OCI-LY1 (cell line): Measurements from ENCODE around the gene ZFAND2B.
A peak's percentile ranks its signal among the peaks of the same experiment; 100 is the strongest.

Source experiments
- H2AFZ ChIP-seq: fragments of 200-600 bp; sonication (generic), shearing (Covaris generic); 2 replicates; pipeline ENCODE4 v1.6.0; 2014; ENCODE audit warnings: antibody characterized with exemption, mild to moderate bottlenecking, low read length
- H3F3A ChIP-seq: fragments of 200-600 bp; sonication (generic), shearing (Covaris generic); 2 replicates; pipeline ENCODE4 v1.6.0; 2014; ENCODE audit warnings: mild to moderate bottlenecking, antibody characterized with exemption, low read length, moderate library complexity; ENCODE audit not compliant: insufficient read depth
- H3K27ac ChIP-seq: fragments of 200-600 bp; sonication (generic); 2 replicates; pipeline ENCODE4 v1.5.1; 2014; ENCODE audit warnings: low read length, mixed run types, mild to moderate bottlenecking, low read depth; ENCODE audit not compliant: poor library complexity, severe bottlenecking
- H3K27me3 ChIP-seq: fragments of 200-600 bp; sonication (generic); 2 replicates; pipeline ENCODE4 v1.6.0; 2014; ENCODE audit warnings: antibody characterized with exemption, mild to moderate bottlenecking, low read length, moderate library complexity; ENCODE audit not compliant: insufficient read depth
- H3K36me3 ChIP-seq: fragments of 200-600 bp; sonication (generic); 2 replicates; pipeline ENCODE4 v1.6.1; 2014; ENCODE audit warnings: mild to moderate bottlenecking, antibody characterized with exemption, low read length, moderate library complexity, mixed read lengths; ENCODE audit not compliant: insufficient read depth
- H3K4me1 ChIP-seq: fragments of 200-600 bp; sonication (generic); 2 replicates; pipeline ENCODE4 v1.5.1; 2014; ENCODE audit warnings: mild to moderate bottlenecking, low read length, moderate library complexity; ENCODE audit not compliant: insufficient read depth, severe bottlenecking
- H3K4me2 ChIP-seq: fragments of 200-600 bp; sonication (generic), shearing (Covaris generic); 2 replicates; pipeline ENCODE4 v1.6.1; 2014; ENCODE audit warnings: low read length
- H3K4me3 ChIP-seq: fragments of 200-600 bp; sonication (generic); 2 replicates; pipeline ENCODE4 v1.5.1; 2014; ENCODE audit warnings: low read length, low read depth, mild to moderate bottlenecking, mixed read lengths; ENCODE audit not compliant: poor library complexity, severe bottlenecking
- H3K79me2 ChIP-seq: fragments of 200-600 bp; shearing (Covaris generic); 2 replicates; pipeline ENCODE4 v1.6.1; 2016; ENCODE audit warnings: mixed run types, low read length, mixed read lengths; ENCODE audit not compliant: insufficient read depth
- H3K9ac ChIP-seq: fragments of 200-600 bp; sonication (generic), shearing (Covaris generic); 2 replicates; pipeline ENCODE4 v1.6.1; 2014; ENCODE audit warnings: mild to moderate bottlenecking, low read length, mixed read lengths
- H3K9me2 ChIP-seq: fragments of 200-600 bp; sonication (generic), shearing (Covaris generic); 2 replicates; pipeline ENCODE4 v1.6.1; 2014; ENCODE audit warnings: low read depth, mild to moderate bottlenecking, low read length, mixed read lengths
- H3K9me3 ChIP-seq: fragments of 200-600 bp; shearing (Covaris generic); 2 replicates; pipeline ENCODE4 v1.6.1; 2014; ENCODE audit warnings: low read length, mixed read lengths
- H4K20me1 ChIP-seq: fragments of 200-600 bp; sonication (generic), shearing (Covaris generic); 2 replicates; pipeline ENCODE4 v1.6.0; 2016; ENCODE audit warnings: mild to moderate bottlenecking, low read length; ENCODE audit not compliant: insufficient read depth
- CTCF ChIP-seq: fragments of 200-600 bp; sonication (generic), shearing (Covaris generic); IDR thresholded peaks from 2 replicates; pipeline ENCODE4 v1.5.1; 2017; ENCODE audit warnings: mild to moderate bottlenecking, antibody characterized with exemption, low read length, moderate library complexity, mixed read lengths
- EZH2 ChIP-seq: fragments of 200-600 bp; sonication (generic), shearing (Covaris generic); IDR thresholded peaks from 2 replicates; pipeline ENCODE4 v1.8.0; 2017; ENCODE audit warnings: borderline replicate concordance, mixed run types, mild to moderate bottlenecking, antibody characterized with exemption, low read length, moderate library complexity, mixed read lengths

Gene ZFAND2B

GRCh38 chr2:219216535-219216915 is 9.9 kb downstream of the ZFAND2B start:
- no peak for TF ChIP-seq EZH2
- TF ChIP-seq CTCF = no peak
- peak overlapping the region; percentile 13 for H3K27ac ChIP-seq
- no peak overlapping the region for H3K9ac ChIP-seq
- H3K9me2 ChIP-seq = no peaks in the 10 kb centered on the region
- no peak overlapping the region for H3K4me3 ChIP-seq
- H3F3A ChIP-seq = no peaks in the 10 kb centered on the region
- H3K9me3 ChIP-seq = no peaks in the 10 kb centered on the region
- H3K79me2 ChIP-seq = no peaks in the 10 kb centered on the region
- no peaks in the 10 kb centered on the region for H4K20me1 ChIP-seq
- H3K4me2 ChIP-seq = no peak overlapping the region
- H3K36me3 ChIP-seq = peaks cover 69% of the 10 kb centered on the region
- H2AFZ ChIP-seq = no peak overlapping the region
- no peaks in the 10 kb centered on the region for H3K27me3 ChIP-seq
- peaks cover 21% of the 10 kb centered on the region for H3K4me1 ChIP-seq

DNA sequence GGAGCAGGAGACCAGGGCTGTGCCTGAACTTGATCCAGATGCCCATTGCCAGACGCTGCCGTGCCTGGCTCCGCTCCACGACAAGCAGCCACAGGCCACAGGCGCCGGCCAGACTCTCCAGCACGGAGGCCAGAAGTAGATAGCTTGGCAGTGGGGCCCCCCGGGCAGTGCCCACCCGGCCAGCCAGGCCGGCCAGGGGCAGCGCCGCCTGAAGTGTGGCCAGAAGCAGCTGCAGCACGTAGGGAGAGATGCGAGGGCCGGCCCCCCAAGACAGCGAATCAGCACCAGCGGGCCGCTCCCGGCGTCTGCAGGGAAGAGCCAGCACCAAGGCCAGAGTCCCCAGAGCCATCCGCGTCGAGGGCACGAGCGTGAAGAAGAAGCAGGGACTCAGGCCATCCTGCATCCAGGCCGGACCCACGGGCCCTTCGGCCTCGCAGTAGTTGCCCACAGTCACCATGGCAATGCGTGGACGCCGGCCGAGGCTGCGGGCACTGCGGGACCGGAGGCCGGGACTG is 11.7 kb downstream of the ZFAND2B start:
- no peaks in the 10 kb centered on the region for H4K20me1 ChIP-seq
- H3K4me1 ChIP-seq = peaks cover 21% of the 10 kb centered on the region
- peak overlapping the region; percentile 86 for H3K9ac ChIP-seq
- TF ChIP-seq CTCF = no peak
- TF ChIP-seq EZH2 = no peak
- peaks cover 70% of the 10 kb centered on the region; the same call in 1 of the 2 replicates for H3K36me3 ChIP-seq
- H3K27me3 ChIP-seq = no peaks in the 10 kb centered on the region
- H3K9me3 ChIP-seq = no peaks in the 10 kb centered on the region
- no peaks in the 10 kb centered on the region for H3F3A ChIP-seq
- H3K9me2 ChIP-seq = no peaks in the 10 kb centered on the region
- H2AFZ ChIP-seq = no peak overlapping the region
- H3K4me3 ChIP-seq = peak overlapping the region; percentile 84
- H3K79me2 ChIP-seq = no peaks in the 10 kb centered on the region
- peak overlapping the region; percentile 92 for H3K4me2 ChIP-seq
- peak overlapping the region; percentile 54 for H3K27ac ChIP-seq

GRCh38 chr2:219218732-219219701 is 12.4 kb downstream of the ZFAND2B start, which contains the start of gene ABCB6:
Gene ABCB6, minus strand, starts transcription at chr2:219218958. Its CDS starts 285 bp downstream, at chr2:219218673.
- Histone ChIP-seq H3K4me1 (peaks cover 21% of the 10 kb centered on the region), H3K27ac (peak within 1 kb of the TSS; percentile 54), H4K20me1 (no peaks in the 10 kb centered on the region)

More at GRCh38 chr2:219218732-219219701, 12.4 kb downstream of the ZFAND2B start, which contains the start of gene ABCB6:
- Histone ChIP-seq H3K36me3 (peaks cover 70% of the 10 kb centered on the region; the same call in 1 of the 2 replicates), H3K27me3 (no peaks in the 10 kb centered on the region), H3K4me3 (peak within 1 kb of the TSS; percentile 84), H3K4me2 (peak within 1 kb of the TSS; percentile 92), H3K79me2 (no peaks in the 10 kb centered on the region), H3K9me2 (no peaks in the 10 kb centered on the region), H3K9ac (peak within 1 kb of the TSS; percentile 86), H3K9me3 (no peaks in the 10 kb centered on the region), H2AFZ (no peak within 1 kb of the TSS), H3F3A (no peaks in the 10 kb centered on the region)
- no peak for TF ChIP-seq EZH2
- no peak for TF ChIP-seq CTCF
